ENCODE data around the gene CMTM8. TPM values are rescaled to one million over a fixed set of nuclear protein-coding genes. Genes with fewer than 3 reads are reported as not detected.

CMTM8 gene
- total RNA-seq, 1 donor from 2014 or later, result 9.0 TPM

DNA sequence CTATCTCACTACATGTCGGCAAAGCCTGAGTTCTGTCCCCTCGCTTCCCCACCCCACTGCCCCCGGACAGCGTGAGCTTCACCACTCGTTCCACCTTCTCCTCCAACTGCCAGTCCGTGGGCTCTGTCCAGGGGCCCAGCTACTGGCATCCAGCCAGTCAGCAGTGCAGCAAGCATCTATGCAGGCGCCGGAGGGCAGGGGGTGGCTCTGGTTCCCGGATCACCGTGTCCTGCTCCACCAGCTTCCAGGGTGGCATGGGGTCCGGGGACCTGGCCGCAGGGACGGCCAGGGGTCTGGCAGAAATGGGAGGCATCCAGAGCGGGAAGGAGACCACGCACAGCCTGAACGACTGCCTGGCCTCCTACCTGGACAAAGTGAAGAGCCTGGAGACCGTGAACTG lies 20.4 kb downstream of the CMTM8 start:
- peaks cover 15% of the 10 kb centered on the region for H3K36me3 Mint-ChIP-seq
- peaks cover 6% of the 10 kb centered on the region for H3K9me3 Mint-ChIP-seq
- H3K4me3 Mint-ChIP-seq, result no peak overlapping the region
- no peak for DNase-seq (ENCODE audit: extremely low spot score, unreplicated experiment)
- no peak overlapping the region for H3K27ac Mint-ChIP-seq
- H3K4me1 Mint-ChIP-seq (ENCODE audit: unreplicated experiment), result peaks cover 8% of the 10 kb centered on the region
- TF ChIP-seq, protein P1, sequence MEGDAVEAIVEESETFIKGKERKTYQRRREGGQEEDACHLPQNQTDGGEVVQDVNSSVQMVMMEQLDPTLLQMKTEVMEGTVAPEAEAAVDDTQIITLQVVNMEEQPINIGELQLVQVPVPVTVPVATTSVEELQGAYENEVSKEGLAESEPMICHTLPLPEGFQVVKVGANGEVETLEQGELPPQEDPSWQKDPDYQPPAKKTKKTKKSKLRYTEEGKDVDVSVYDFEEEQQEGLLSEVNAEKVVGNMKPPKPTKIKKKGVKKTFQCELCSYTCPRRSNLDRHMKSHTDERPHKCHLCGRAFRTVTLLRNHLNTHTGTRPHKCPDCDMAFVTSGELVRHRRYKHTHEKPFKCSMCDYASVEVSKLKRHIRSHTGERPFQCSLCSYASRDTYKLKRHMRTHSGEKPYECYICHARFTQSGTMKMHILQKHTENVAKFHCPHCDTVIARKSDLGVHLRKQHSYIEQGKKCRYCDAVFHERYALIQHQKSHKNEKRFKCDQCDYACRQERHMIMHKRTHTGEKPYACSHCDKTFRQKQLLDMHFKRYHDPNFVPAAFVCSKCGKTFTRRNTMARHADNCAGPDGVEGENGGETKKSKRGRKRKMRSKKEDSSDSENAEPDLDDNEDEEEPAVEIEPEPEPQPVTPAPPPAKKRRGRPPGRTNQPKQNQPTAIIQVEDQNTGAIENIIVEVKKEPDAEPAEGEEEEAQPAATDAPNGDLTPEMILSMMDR (conservative IDR thresholded peaks at IDR 0.05), result no peak
- H3K27me3 Mint-ChIP-seq, result no peaks in the 10 kb centered on the region

DNA sequence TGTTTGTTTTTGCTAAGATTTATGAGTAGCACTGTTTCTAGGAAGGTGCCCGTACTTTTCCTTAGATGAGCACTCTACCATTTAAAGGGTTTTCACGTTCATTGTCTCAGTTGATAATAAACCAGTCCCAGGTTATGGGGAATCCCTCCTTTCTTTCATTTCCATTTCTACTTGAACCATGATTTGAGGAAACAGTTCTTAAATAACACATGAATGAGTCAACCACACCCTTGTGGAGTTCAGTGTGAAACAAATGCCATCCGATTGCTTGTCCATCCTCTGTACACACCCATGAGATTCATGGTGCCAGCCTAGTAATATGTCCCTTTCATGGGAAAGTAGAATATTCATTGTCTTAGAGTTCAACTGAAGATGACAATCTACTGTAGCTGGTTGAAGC lies 23.1 kb downstream of the CMTM8 start:
- H3K4me3 Mint-ChIP-seq, result no peak overlapping the region
- H3K27me3 Mint-ChIP-seq, result no peaks in the 10 kb centered on the region
- peaks cover 8% of the 10 kb centered on the region for H3K4me1 Mint-ChIP-seq (ENCODE audit: unreplicated experiment)
- H3K36me3 Mint-ChIP-seq, result peaks cover 9% of the 10 kb centered on the region
- TF ChIP-seq, protein P1 (conservative IDR thresholded peaks at IDR 0.05), result no peak
- no peak overlapping the region for H3K27ac Mint-ChIP-seq
- H3K9me3 Mint-ChIP-seq, result no peaks in the 10 kb centered on the region
- DNase-seq (ENCODE audit: extremely low spot score, unreplicated experiment), result no peak

DNA sequence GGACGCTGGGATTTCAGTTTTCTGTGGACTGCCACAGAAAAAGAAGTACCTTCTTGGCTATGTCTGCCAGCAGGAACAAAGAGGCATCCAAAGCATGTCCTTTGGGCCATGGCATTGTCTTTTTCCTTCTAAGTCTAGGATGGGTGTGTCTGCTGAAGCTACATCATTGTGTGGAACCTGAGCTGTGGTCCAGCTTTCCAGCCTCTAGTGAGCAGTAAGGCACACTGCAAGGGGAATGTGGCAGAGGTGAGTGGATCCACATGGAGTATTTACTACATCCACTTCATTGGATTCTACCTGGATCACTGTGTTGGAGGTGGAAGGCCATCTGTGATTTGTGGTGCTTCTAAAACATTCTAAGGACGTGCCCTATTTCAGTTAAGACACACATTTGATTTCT lies 23.7 kb downstream of the CMTM8 start:
- Mint-ChIP-seq H3K36me3 (peaks cover 9% of the 10 kb centered on the region), H3K9me3 (no peaks in the 10 kb centered on the region), H3K27ac (no peak overlapping the region), H3K27me3 (no peaks in the 10 kb centered on the region), H3K4me3 (no peak overlapping the region), H3K4me1 (ENCODE audit: unreplicated experiment) (peaks cover 8% of the 10 kb centered on the region)
- TF ChIP-seq, protein P1 (conservative IDR thresholded peaks at IDR 0.05), result no peak
- DNase-seq (ENCODE audit: extremely low spot score, unreplicated experiment), result no peak

DNA sequence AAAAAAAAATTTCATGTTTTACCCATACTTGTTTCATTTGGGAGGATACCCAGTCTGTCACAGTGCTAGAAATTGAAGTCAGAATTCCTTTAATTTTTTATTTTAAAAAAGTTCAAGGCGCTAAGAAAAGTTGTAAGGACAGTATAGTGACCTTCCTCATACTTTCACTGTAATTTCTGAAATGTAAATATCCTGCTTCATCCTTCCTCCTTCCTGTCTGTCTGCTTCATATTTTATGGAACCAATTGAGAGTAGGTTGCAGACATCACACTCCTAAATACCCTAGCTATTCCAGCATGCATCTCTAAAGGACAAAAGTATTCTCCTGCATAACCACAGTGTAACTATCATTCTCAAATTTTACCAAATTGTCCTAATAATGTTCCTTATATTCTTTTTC lies 35.8 kb downstream of the CMTM8 start:
- TF ChIP-seq, protein P1 (conservative IDR thresholded peaks at IDR 0.05), result no peak

DNA sequence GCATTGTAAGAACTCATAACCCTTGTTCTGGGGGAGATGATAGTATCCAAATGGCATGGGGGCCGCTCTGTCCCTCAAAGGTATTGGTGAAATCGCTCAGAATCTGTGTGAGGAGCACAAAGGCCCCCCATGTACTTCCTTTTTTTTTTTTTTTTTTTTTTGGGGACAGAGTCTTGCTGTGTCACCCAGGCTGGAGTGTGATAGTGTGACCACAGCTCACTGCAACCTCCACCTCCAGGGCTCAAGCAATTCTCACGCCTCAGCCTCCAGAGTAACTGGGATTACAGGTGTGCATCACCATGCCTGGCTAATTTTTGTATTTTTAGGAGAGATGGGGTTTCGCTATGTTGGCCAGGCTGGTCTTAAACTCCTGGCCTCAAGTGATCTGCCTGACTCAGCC lies 37.0 kb downstream of the CMTM8 start:
- no peaks in the 10 kb centered on the region for H3K27me3 Mint-ChIP-seq
- DNase-seq (ENCODE audit: extremely low spot score, unreplicated experiment), result no peak
- H3K9me3 Mint-ChIP-seq, result peaks cover 13% of the 10 kb centered on the region
- H3K4me1 Mint-ChIP-seq (ENCODE audit: unreplicated experiment), result peaks cover 13% of the 10 kb centered on the region
- peaks cover 8% of the 10 kb centered on the region for H3K36me3 Mint-ChIP-seq
- H3K4me3 Mint-ChIP-seq, result no peak overlapping the region
- no peak overlapping the region for H3K27ac Mint-ChIP-seq
- TF ChIP-seq, protein P1 (conservative IDR thresholded peaks at IDR 0.05), result no peak

More for the DNA sequence above, 35.8 kb downstream of the CMTM8 start:
- Mint-ChIP-seq H3K9me3 (peaks cover 13% of the 10 kb centered on the region), H3K36me3 (peaks cover 8% of the 10 kb centered on the region), H3K4me3 (no peak overlapping the region), H3K27ac (no peak overlapping the region), H3K4me1 (ENCODE audit: unreplicated experiment) (peaks cover 13% of the 10 kb centered on the region), H3K27me3 (no peaks in the 10 kb centered on the region)
- no peak for DNase-seq (ENCODE audit: extremely low spot score, unreplicated experiment)

DNA sequence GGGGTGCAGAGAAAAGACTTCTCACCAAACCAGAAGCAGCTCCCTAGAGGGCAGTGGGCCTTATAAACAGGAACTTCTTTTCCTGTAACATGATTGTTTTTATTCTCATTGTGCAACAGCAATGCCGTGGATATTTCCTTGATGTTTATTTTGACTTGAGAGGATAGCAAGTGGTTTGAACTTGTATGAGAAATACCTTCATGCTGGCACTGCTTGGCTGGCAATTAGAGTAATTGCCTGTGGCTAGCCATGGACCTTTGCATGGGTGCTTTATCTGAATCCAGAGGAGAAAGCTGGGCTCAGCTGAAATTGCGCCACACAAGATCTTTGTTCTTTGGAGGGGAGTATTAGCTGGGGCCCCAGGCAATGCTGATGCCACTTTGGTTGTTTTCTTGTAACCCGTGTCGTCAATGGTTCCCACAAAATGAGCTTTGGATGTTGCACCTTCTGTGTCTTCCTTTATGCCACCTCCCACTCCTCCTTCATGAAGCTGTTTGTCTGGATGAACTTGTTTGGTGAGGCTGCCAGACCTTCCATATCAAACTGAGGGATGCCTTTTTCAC lies 37.9 kb downstream of the CMTM8 start:
- H3K27me3 Mint-ChIP-seq, result no peaks in the 10 kb centered on the region
- H3K9me3 Mint-ChIP-seq, result peaks cover 12% of the 10 kb centered on the region
- H3K4me1 Mint-ChIP-seq (ENCODE audit: unreplicated experiment), result peaks cover 13% of the 10 kb centered on the region
- H3K36me3 Mint-ChIP-seq, result peaks cover 8% of the 10 kb centered on the region
- H3K4me3 Mint-ChIP-seq, result peak overlapping the region; percentile 61
- TF ChIP-seq, protein P1 (conservative IDR thresholded peaks at IDR 0.05), result no peak
- no peak for DNase-seq (ENCODE audit: extremely low spot score, unreplicated experiment)
- peak overlapping the region; percentile 83 for H3K27ac Mint-ChIP-seq
